ENCODE data around the gene FAM240A.

The FAM240A gene

DNA sequence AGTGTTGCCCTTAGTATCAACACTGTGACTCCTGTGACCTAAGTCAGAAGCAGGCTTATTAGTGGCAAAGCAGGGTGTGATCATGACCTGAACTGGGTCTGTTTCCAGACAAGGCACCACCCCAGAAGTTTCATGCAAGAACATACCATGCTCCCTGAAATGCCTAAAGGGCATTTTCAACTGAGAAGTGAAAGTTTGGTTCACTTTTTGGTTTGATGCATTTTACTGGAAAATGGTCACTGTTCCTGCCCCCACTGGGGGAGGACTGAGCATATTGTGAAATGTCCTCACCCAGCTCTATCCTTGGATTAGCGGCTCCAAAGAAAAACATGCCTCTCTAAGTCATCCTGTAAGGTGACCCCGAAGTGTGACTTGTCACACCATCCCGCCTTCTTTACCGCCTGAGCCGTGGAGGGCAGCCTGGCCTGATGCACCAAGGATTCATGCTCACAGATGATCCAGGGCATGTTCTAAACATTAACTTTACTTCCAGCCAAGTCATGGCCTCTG is 3.1 kb upstream of the FAM240A start:
- FAIRE-seq (no peak), DNase-seq (ENCODE audit: insufficient read length, low spot score) (no peak)
- TF ChIP-seq, protein P1, sequence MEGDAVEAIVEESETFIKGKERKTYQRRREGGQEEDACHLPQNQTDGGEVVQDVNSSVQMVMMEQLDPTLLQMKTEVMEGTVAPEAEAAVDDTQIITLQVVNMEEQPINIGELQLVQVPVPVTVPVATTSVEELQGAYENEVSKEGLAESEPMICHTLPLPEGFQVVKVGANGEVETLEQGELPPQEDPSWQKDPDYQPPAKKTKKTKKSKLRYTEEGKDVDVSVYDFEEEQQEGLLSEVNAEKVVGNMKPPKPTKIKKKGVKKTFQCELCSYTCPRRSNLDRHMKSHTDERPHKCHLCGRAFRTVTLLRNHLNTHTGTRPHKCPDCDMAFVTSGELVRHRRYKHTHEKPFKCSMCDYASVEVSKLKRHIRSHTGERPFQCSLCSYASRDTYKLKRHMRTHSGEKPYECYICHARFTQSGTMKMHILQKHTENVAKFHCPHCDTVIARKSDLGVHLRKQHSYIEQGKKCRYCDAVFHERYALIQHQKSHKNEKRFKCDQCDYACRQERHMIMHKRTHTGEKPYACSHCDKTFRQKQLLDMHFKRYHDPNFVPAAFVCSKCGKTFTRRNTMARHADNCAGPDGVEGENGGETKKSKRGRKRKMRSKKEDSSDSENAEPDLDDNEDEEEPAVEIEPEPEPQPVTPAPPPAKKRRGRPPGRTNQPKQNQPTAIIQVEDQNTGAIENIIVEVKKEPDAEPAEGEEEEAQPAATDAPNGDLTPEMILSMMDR (IDR thresholded peaks at IDR 0.05; ENCODE audit: insufficient read depth, missing control alignments) = no peak

DNA sequence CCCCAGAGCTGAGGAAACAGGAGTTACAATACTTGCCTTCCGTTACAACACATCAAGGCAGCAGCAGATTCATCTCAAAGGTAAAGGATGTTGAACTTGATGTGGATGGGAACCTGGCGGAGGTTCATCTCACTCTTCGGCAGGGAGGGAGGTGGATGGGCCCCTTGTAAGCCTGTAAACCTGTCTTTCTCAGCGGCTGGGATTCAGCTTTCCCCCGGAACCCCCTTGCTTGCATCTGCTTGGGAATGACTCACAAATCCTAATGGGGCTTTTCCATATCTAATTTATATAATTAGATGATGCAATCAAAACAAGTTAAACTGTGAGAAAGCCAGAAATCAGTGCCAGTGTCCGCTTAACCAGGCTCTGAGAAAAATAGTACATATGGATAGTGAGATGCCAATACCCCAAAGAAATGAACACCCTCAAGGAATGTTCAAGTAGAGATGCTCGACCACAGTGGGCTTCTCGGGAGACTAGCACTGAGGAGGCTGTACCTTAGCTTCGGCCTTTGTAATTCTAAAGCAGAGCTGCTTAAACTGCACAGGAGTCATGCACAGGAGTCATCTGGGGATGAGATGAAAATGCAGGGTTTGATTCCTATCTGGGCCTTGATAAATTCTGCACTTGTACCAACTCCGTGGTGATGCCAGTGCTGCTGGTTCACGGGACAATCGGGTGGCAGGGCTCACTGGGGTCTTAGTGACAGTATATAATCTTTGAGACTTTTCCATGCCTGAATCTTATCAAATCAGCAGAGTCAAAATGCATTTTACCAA is 2.2 kb upstream of the FAM240A start:
- no peak for DNase-seq (ENCODE audit: insufficient read length, low spot score)
- FAIRE-seq = no peak
- TF ChIP-seq, protein P1 (IDR thresholded peaks at IDR 0.05; ENCODE audit: insufficient read depth, missing control alignments) = no peak

DNA sequence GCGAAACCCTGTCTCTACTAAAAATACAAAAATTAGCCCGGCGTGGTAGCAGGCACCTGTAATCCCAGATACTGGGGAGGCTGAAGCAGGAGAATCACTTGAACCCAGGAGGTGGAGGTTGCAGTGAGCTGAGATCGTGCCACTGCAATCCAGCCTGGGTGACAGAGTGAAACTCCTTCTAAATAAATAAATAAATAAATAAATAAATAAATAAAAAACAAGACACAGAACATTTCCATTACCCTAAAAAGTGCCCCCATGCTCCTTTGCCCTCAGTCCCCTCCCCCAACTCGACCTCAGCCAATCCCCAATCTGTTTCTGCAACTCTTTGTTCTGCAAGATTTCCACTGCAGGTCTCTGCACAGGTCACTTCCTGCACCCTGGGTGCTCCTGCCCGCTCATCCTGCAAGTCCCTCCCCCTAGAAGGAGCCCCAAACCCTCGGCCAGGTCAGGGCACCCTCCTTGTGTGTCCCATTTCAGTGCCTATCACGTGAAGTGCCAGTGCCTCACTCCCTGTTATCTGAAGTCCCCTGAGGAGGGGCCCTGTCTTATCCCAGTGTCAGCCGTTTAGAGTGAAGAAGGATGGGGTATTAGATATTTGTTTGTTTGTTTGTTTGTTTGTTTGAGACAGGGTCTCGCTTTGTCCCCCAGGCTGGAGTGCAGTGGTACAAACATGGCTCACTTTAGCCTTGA is 1.1 kb downstream of the FAM240A start:
- TF ChIP-seq, protein P1 (IDR thresholded peaks at IDR 0.05; ENCODE audit: insufficient read depth, missing control alignments) = no peak
- DNase-seq (ENCODE audit: insufficient read length, low spot score) = no peak
- no peak for FAIRE-seq

DNA sequence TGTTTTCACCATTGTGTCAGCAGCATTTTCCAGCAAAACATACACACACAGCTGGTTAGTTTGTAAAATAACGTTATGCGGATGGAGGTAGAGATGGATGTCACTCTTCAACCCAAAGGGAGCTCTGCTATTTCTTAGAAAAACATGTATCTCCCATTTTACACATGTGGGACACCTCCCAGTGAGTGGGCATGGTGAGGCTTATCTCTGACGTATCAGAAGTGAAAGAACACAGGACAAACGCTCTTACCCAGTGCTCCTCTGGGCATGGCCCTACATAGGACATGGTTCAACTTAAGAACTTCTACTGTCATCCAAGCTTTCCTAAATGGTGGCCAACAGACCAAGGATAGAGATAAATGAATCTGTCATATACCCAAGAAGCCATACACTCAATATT is 2.1 kb downstream of the FAM240A start:
- no peak for FAIRE-seq

DNA sequence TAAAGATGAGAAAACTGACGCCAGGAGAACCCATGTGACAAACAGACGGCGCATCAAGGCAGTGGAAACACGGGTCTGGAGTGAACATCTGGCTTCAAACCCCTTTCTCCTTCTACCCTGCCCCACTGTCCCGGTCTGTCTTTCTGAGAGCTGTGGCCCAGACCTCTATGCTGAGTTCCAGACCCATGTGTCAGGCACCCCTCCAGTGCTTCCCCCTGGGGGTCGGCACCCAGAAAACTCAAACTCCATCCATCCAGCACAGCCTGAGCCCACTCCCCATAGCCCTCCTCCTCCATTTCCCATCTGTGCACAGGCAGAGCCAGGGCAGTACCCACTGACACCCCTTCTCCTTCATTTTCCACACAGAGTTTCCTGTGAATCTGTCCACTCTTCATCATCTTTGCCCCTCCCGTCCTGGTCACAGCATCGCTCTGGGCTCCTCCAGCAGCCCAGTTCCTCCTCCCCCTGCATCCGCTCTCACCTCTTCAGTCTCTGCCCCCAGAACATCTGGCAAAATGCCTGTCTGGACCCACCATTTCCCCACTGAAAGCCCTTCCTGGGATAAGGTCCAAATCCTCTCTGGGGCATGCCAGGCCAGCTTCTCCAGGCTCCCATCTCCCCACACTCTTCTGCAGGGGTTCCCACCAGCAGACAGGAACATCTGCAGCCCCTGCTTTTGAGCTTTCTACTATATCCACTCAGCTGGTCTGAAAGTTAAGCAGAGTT is 2.9 kb downstream of the FAM240A start:
- TF ChIP-seq, protein P1 (IDR thresholded peaks at IDR 0.05; ENCODE audit: insufficient read depth, missing control alignments) = no peak
- DNase-seq (ENCODE audit: insufficient read length, low spot score) (no peak), FAIRE-seq (no peak)

More for the DNA sequence above, 2.1 kb downstream of the FAM240A start:
- TF ChIP-seq, protein P1 (IDR thresholded peaks at IDR 0.05; ENCODE audit: insufficient read depth, missing control alignments) = no peak
- no peak for DNase-seq (ENCODE audit: insufficient read length, low spot score)

DNA sequence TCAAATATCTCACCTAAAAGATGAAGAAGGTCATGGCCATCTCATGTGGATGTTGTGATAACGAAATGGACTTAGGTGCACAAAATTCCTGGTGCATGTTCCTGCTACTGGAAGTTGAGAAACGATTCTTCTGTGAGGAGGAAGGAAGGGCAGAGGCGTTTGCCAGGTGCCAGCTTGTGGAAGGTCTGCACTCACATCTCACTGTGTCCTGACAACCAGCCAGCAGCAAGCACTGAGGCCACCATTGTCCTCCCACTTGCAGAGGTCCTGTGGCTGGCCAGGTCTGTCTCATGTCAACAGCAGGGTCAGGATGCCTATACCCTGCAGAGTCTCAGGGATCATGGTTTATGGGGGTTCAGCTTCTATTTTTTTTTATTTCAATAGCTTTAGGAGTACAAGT is 3.7 kb downstream of the FAM240A start:
- TF ChIP-seq, protein P1 (IDR thresholded peaks at IDR 0.05; ENCODE audit: insufficient read depth, missing control alignments) = no peak
- DNase-seq (ENCODE audit: insufficient read length, low spot score) (no peak), FAIRE-seq (no peak)

All from D721Med (cell line).